MCF 10A (cell line): Measurements from ENCODE around the gene COL23A1. TPM values are rescaled to one million over a fixed set of nuclear protein-coding genes. Genes with fewer than 3 reads are reported as not detected.

Source experiments
- BruUV-seq: library from RNA; stranded (reverse); fragments of 400-500 nt; replicated peaks from 2 replicates; lab custom pipeline; 2021; lab: Mats Ljungman, UMichigan
- CTCF ChIA-PET: fragments of 300-600 bp; sonication (Branson Sonifier 250); formaldehyde crosslinking; extraction: SDS; loops from one replicate; lab custom pipeline; 2021; ENCODE audit warnings: antibody characterized with exemption, inconsistent platforms; lab: Yijun Ruan, JAX
- POLR2A ChIA-PET: fragments of 300-600, 350-650 bp; sonication (Branson Sonifier 250); formaldehyde crosslinking; extraction: SDS; loops from one replicate; lab custom pipeline; 2020; ENCODE audit warnings: antibody characterized with exemption, inconsistent platforms; lab: Yijun Ruan, JAX
- DNase-seq: peaks from one replicate; pipeline ENCODE4 v3.0.0-alpha.2; 2018; ENCODE audit not compliant: unreplicated experiment
- H3K27ac Mint-ChIP-seq: one replicate; pipeline ENCODE4 v1.8.0; 2022; ENCODE audit warnings: mild to moderate bottlenecking, low read depth, mixed read lengths; ENCODE audit not compliant: unreplicated experiment
- H3K27me3 Mint-ChIP-seq: one replicate; pipeline ENCODE4 v1.8.0; 2022; ENCODE audit warnings: mixed read lengths; ENCODE audit not compliant: insufficient read depth, unreplicated experiment
- H3K36me3 Mint-ChIP-seq: one replicate; pipeline ENCODE4 v1.8.0; 2022; ENCODE audit warnings: mild to moderate bottlenecking, moderate library complexity, mixed read lengths; ENCODE audit not compliant: insufficient read depth, unreplicated experiment
- H3K4me1 Mint-ChIP-seq: one replicate; pipeline ENCODE4 v1.8.0; 2022; ENCODE audit warnings: mixed read lengths; ENCODE audit not compliant: insufficient read depth, unreplicated experiment
- H3K4me3 Mint-ChIP-seq: one replicate; pipeline ENCODE4 v1.8.0; 2022; ENCODE audit warnings: mild to moderate bottlenecking, moderate library complexity, mixed read lengths; ENCODE audit not compliant: unreplicated experiment
- H3K9me3 Mint-ChIP-seq: one replicate; pipeline ENCODE4 v1.8.0; 2022; ENCODE audit warnings: mixed read lengths; ENCODE audit not compliant: unreplicated experiment
- CTCF ChIP-seq: fragments of 200-600 bp; IDR thresholded peaks from one replicate; pipeline ENCODE4 v1.8.0; 2022; ENCODE audit warnings: antibody characterized with exemption, mild to moderate bottlenecking; ENCODE audit not compliant: unreplicated experiment
- intact Hi-C: fragments of 100-400 bp; cut with micrococcal nuclease; formaldehyde crosslinking; loops from 2 replicates; pipeline ENCODE4 v1.14.1; 2022
- total RNA-seq: library from RNA; stranded (reverse); gene quantifications from 2 replicates; pipeline ENCODE4 v1.2.3, GENCODE V29; 2022

The COL23A1 gene
- total RNA-seq, 1 experiment from 2014 or later, result not detected

GRCh38 chr5:178519804-178520203 is 70.4 kb downstream of the COL23A1 start:
- intact Hi-C loops, result no loop called here
- no peaks in the 10 kb centered on the region for H3K36me3 Mint-ChIP-seq

GRCh38 chr5:178519155-178519554 is 71.0 kb downstream of the COL23A1 start:
- intact Hi-C loops, result no loop called here
- Mint-ChIP-seq H3K27ac (no peak overlapping the region), H3K27me3 (peaks cover 27% of the 10 kb centered on the region), H3K9me3 (peaks cover 11% of the 10 kb centered on the region), H3K36me3 (no peaks in the 10 kb centered on the region), H3K4me3 (no peak overlapping the region), H3K4me1 (no peaks in the 10 kb centered on the region)
- POLR2A ChIA-PET, result no interaction called here
- BruUV-seq, result no TSS peak
- CTCF ChIA-PET, result interaction anchor here (0.6 kb wide), 1 partner anchor 73 kb away, joined by 3 read pairs; no protein-coding TSS in a partner anchor
- no peak for TF ChIP-seq CTCF
- no peak for DNase-seq

More at GRCh38 chr5:178519804-178520203, 70.4 kb downstream of the COL23A1 start:
- Mint-ChIP-seq H3K27me3 (peaks cover 21% of the 10 kb centered on the region), H3K4me3 (no peak overlapping the region), H3K9me3 (peaks cover 10% of the 10 kb centered on the region), H3K27ac (no peak overlapping the region), H3K4me1 (no peaks in the 10 kb centered on the region)
- TF ChIP-seq CTCF, result no peak
- no peak for DNase-seq
- BruUV-seq, result no TSS peak
- ChIA-PET CTCF (interaction anchor here (0.6 to 0.7 kb wide), 2 partner anchors 57 to 96 kb away, joined by 3 read pairs; no protein-coding TSS in a partner anchor), POLR2A (no interaction called here)

GRCh38 chr5:178516504-178517235 is 73.5 kb downstream of the COL23A1 start:
- H3K36me3 Mint-ChIP-seq, result no peaks in the 10 kb centered on the region
- H3K27me3 Mint-ChIP-seq, result peaks cover 52% of the 10 kb centered on the region
- no peak overlapping the region for H3K4me3 Mint-ChIP-seq
- no peak for TF ChIP-seq CTCF
- ChIA-PET CTCF (interaction anchor here (0.5 to 0.6 kb wide), 2 partner anchors 28 to 213 kb away, joined by 3 read pairs; no protein-coding TSS in a partner anchor), POLR2A (interaction anchor here (0.9 kb wide), 1 partner anchor 20 kb away, joined by 3 read pairs; no protein-coding TSS in a partner anchor)
- H3K9me3 Mint-ChIP-seq, result peaks cover 17% of the 10 kb centered on the region
- intact Hi-C loops, result no loop called here
- DNase-seq, result no peak
- H3K4me1 Mint-ChIP-seq, result no peaks in the 10 kb centered on the region
- BruUV-seq, result no TSS peak
- H3K27ac Mint-ChIP-seq, result no peak overlapping the region

- Mint-ChIP-seq H3K9me3 (peaks cover 17% of the 10 kb centered on the region), H3K36me3 (no peaks in the 10 kb centered on the region), H3K4me3 (no peak overlapping the region), H3K4me1 (no peaks in the 10 kb centered on the region), H3K27me3 (peaks cover 58% of the 10 kb centered on the region), H3K27ac (no peak overlapping the region)
- no peak for TF ChIP-seq CTCF
- CTCF ChIA-PET, result interaction anchor here (0.5 to 0.8 kb wide), 3 partner anchors 10 to 218 kb away, joined by 3 to 7 read pairs (median 3); no protein-coding TSS in a partner anchor
- POLR2A ChIA-PET, result no interaction called here
- no peak for DNase-seq
- no TSS peak for BruUV-seq
- intact Hi-C loops, result no loop called here
Measured at GRCh38 chr5:178515776-178516503, 74.3 kb downstream of the COL23A1 start.
